A673 (cell line): ENCODE data around the gene RRP1B.

ENCODE experiments used
- EZH2 ChIP-seq: fragments of 200-600 bp; sonication (generic); IDR thresholded peaks from 2 replicates; pipeline ENCODE4 v1.6.1; 2017; ENCODE audit warnings: borderline replicate concordance, low read depth, mild to moderate bottlenecking, mixed read lengths, antibody characterized with exemption, low read length; ENCODE audit not compliant: poor library complexity, severe bottlenecking
- TF ChIP-seq, protein P1 (sequence below): fragments of 300-800, 200-600 bp; sonication (generic); conservative IDR thresholded peaks from 2 replicates; pipeline ENCODE4 v1.5.1; 2017; ENCODE audit warnings: low read depth, mild to moderate bottlenecking, antibody characterized with exemption, low read length, moderate library complexity, mixed read lengths

DNA sequence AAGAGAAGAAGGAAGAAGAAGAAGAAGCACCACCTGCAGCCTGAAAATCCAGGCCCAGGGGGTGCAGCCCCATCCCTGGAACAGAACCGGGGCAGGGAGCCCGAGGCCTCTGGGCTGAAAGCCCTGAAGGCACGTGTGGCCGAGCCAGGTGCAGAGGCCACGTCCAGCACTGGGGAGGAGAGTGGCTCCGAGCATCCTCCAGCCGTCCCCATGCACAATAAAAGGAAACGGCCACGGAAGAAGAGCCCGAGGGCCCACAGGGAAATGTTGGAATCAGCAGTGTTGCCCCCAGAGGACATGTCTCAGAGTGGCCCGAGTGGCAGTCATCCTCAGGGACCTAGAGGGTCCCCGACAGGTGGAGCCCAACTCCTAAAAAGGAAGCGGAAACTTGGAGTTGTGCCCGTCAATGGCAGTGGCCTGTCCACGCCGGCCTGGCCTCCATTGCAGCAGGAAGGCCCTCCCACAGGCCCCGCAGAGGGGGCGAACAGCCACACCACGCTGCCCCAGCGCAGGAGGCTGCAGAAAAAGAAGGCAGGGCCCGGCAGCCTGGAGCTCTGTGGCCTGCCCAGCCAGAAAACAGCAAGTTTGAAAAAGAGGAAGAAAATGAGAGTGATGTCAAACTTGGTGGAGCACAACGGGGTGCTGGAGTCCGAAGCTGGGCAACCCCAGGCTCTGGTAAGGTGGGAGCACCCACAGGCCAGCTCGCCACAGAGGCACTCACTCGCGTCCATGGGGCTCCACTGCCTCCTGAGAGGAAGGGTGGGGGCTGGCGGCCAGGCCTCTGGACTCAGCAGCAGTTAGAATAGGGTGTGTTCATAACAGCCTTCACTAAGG is 28.4 kb downstream of the RRP1B start:
- TF ChIP-seq, protein P1, sequence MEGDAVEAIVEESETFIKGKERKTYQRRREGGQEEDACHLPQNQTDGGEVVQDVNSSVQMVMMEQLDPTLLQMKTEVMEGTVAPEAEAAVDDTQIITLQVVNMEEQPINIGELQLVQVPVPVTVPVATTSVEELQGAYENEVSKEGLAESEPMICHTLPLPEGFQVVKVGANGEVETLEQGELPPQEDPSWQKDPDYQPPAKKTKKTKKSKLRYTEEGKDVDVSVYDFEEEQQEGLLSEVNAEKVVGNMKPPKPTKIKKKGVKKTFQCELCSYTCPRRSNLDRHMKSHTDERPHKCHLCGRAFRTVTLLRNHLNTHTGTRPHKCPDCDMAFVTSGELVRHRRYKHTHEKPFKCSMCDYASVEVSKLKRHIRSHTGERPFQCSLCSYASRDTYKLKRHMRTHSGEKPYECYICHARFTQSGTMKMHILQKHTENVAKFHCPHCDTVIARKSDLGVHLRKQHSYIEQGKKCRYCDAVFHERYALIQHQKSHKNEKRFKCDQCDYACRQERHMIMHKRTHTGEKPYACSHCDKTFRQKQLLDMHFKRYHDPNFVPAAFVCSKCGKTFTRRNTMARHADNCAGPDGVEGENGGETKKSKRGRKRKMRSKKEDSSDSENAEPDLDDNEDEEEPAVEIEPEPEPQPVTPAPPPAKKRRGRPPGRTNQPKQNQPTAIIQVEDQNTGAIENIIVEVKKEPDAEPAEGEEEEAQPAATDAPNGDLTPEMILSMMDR = no peak
- no peak for TF ChIP-seq EZH2
